ENCODE results near the gene TMEM43. TPM values are rescaled to one million over a fixed set of nuclear protein-coding genes. Genes with fewer than 3 reads are reported as not detected.
"Not testable (repeated sequence)": the region's sequence is repeated elsewhere in the genome, so short reads cannot be mapped to it uniquely, and the experiment has no call there.

TMEM43 gene, protein sequence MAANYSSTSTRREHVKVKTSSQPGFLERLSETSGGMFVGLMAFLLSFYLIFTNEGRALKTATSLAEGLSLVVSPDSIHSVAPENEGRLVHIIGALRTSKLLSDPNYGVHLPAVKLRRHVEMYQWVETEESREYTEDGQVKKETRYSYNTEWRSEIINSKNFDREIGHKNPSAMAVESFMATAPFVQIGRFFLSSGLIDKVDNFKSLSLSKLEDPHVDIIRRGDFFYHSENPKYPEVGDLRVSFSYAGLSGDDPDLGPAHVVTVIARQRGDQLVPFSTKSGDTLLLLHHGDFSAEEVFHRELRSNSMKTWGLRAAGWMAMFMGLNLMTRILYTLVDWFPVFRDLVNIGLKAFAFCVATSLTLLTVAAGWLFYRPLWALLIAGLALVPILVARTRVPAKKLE
- polyA plus RNA-seq (ENCODE audit: insufficient read length in 10 of 10) = 10 to 100 TPM; 49.7 to 71.3 (median 57.8) TPM
- long read RNA-seq, donor 1, transcript TMEM43-201 (12 exons, 3,341 nt) = major isoform, 11 of 11 reads
- long read RNA-seq, donor 1, partial matches to known transcripts = 0 of 11 reads
- long read RNA-seq, donor 1, other reads (novel, unspliced or antisense) = 0 of 11 reads
- long read RNA-seq, donor 2, transcript TMEM43-201 (12 exons, 3,341 nt) = major isoform, 9 of 9 reads
- long read RNA-seq, donor 2, partial matches to known transcripts = 0 of 9 reads
- long read RNA-seq, donor 2, other reads (novel, unspliced or antisense) = 0 of 9 reads
- long read RNA-seq, donor 3 = 0 reads
- long read RNA-seq, donor 4, transcript TMEM43-201 (12 exons, 3,341 nt) = major isoform, 13 of 58 reads
- long read RNA-seq, donor 4, partial matches to known transcripts = 45 of 58 reads
- long read RNA-seq, donor 4, other reads (novel, unspliced or antisense) = 0 of 58 reads
- long read RNA-seq, donor 5, transcript TMEM43-201 (12 exons, 3,341 nt) = major isoform, 19 of 19 reads
- long read RNA-seq, donor 5, partial matches to known transcripts = 0 of 19 reads
- long read RNA-seq, donor 5, other reads (novel, unspliced or antisense) = 0 of 19 reads
- long read RNA-seq, donor 6, transcript TMEM43-201 (12 exons, 3,341 nt) = major isoform, 10 of 10 reads
- long read RNA-seq, donor 6, partial matches to known transcripts = 0 of 10 reads
- long read RNA-seq, donor 6, other reads (novel, unspliced or antisense) = 0 of 10 reads
- long read RNA-seq, donor 7, transcript TMEM43-201 (12 exons, 3,341 nt) = major isoform, 10 of 10 reads
- long read RNA-seq, donor 7, partial matches to known transcripts = 0 of 10 reads
- long read RNA-seq, donor 7, other reads (novel, unspliced or antisense) = 0 of 10 reads
- long read RNA-seq, donor 8, transcript TMEM43-201 (12 exons, 3,341 nt) = major isoform, 6 of 6 reads
- long read RNA-seq, donor 8, partial matches to known transcripts = 0 of 6 reads
- long read RNA-seq, donor 8, other reads (novel, unspliced or antisense) = 0 of 6 reads
- long read RNA-seq, donor 9, partial matches to known transcripts = 0 of 2 reads
- long read RNA-seq, donor 9, other reads (novel, unspliced or antisense) = 0 of 2 reads

DNA sequence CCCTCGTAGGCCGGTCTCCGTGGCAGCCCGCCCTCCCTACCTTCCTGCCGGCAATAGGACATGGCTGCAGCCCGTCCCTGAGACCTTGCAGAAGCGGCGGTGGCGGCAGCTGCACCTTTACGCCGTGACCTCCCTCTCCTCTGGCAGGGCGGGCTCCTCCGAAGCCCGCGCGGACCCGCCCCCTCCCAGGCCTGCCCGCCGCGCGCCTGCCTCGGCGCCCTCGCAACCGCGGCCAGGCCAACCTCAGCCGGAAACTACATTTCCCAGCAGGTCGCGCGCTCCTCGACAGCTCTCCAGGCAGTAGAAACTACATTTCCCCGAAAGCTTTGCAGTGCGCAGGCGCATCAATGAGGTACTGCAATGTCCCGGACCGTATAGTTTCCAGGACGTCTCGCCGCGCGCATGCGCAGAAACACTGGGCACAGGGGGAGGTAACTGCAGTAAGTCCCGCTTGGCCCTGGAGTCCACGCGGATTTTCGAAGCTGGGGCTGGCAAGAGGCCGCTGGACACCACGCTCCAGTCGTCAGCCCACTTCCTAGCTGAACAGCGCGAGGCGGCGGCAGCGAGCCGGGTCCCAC lies at the start of gene TMEM43, which contains the start of gene CHCHD4:
TMEM43 (plus strand) TSS at position 438 of the 578 bp plus-strand sequence. CDS start 142 bp downstream, outside the sequence.
CHCHD4 (minus strand) TSS at position 256 of the 578 bp plus-strand sequence; CDS start at position 62, 194 bp downstream.
- DNase-seq = peak; percentile 99 to 100 (median 100)

DNA sequence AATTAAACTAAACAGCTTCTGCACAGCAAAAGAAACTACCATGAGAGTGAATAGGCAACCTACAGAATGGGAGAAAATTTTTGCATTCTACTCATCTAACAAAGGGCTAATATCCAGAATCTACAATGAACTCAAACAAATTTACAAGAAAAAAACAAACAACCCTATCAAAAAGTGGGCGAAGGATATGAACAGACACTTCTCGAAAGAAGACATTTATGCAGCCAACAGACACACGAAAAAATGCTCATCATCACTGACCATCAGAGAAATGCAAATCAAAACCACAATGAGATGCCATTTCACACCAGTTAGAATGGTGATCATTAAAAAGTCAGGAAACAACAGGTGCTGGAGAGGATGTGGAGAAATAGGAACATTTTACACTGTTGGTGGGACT lies 49.6 kb upstream of the TMEM43 start:
- not testable (repeated sequence) for DNase-seq

DNA sequence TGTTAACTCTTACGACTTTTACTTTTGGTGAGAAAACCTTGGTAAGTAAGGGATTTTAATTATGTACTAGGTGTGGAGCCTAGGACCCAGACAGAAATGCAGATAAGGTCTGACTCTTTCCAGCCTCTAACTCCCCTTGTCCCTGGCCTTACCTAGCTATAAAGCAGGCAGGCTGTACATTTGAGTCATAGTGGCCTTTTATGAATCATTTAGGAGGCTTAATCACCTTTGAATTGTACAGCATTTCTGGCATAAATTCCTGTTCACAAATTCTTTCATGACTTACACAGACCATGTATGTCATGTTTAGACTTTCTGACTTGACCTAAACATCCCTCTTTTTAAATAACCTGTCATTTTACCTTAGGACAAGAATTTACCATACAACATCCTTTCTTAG lies 47.5 kb upstream of the TMEM43 start:
- DNase-seq = no peak

DNA sequence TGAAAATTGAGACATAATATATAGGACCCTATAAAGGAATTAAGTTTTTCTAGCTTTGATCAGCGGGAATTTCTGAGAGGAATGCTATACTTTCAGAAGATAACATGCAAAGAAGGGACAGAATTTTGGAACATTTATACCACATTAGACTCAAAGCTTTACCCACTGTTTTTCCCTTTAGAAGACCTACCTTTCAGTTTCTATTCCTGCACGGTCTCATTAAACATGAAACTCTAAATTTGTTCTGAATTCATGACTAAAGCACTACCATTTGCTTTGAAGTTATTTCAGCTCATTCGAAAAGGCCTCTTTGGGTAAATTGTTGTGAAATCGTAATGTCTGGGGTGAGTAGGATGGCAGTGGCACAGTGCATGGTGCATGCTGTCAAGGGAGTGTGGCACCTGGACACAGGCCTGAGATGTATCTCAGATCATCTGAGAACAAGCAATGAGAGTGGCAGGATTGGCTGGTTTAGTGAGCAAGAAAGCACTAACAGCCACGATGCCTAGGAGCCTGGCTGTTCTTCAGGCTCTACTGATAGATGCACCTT lies 42.7 kb upstream of the TMEM43 start:
- DNase-seq = no peak

DNA sequence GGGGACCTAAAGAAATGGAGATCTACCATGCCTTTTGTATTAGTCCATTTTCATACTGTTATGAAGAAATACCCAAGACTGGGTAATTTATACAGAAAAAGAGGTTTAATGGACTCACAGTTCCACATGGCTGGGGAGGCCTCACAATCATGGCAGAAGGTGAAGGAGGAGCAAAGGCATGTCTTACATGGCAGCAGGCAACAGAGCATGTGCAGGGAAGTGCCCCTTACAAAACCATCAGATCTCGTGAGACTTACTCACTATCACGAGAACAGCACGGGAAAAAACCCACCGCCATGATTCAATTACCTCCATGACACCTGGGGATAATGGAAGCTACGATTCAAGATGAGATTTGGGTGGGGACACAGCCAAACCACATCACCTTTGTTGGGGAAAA lies 37.4 kb upstream of the TMEM43 start:
- DNase-seq = not testable (repeated sequence)

DNA sequence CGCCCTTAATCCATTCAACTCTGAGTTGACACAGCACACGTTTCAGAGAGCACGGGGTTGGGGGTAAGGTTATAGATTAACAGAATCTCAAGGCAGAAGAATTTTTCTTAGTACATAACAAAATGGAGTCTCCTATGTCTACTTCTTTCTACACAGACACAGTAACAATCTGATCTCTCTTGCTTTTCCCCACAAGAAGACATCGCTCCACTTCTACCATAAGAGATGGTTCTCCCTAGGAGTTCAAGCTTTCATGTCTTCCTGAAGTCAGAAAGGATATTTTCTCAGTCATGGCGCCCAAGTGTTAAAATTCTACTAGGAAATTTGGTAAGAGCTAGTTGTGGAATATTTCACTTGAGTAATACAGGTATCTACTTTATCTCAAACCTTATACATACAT lies 32.9 kb upstream of the TMEM43 start:
- DNase-seq = not testable (repeated sequence)

DNA sequence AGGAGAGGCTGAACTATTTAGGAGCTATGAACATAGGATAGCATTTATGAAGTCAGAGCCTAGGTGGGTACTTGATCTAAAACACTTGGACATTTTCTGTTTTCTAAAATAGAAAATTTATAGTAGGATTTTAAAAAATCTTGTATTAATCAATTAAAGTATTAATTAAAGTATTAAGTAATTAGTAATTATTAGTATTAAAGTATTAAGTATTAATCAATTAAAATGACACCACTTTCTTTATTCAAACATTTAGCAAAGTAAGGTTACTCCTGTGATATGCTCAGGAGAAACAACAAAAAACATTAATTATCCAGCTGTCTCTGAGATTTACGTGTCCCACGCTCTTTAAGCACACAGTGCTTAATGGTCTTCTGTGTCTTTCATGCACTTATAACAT lies 32.4 kb upstream of the TMEM43 start:
- DNase-seq = no peak

DNA sequence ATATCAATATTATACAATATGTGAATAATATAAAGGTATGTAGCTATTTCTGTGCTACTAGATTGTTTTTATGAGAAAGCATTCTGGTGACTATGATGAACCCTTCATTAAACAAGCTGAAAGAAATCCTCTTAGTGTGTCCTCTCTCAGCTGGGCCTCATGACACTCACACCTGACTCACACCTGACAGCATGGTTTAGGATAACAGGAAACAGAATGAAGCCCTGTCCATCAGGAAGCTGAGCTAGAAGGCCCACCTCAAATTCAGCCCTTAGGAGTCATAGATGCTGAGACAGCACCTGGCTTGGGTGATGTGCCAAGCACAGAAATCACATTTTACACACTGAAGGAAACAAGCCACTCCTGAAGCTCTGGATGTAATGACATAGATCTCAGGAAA lies 31.0 kb upstream of the TMEM43 start:
- DNase-seq = no peak

DNA sequence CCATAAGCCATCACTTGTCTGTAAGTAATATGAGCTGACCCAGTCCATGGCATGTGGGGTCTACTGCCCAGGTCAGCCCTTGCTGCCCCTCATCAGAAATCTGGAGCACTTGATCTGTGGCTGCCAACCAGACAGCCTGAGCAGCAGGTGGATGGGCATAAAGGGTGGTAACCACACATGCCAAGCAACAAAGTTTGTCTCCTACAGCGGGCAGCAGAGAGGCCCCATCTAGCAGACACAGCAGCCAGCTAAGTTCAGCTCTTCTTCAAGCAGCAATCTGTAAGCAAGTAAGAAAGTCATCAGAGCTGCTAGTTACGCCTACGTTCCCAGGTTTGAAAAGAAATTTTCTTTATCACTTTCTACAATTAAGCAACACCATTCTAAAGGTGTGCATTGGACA lies 28.1 kb upstream of the TMEM43 start:
- DNase-seq = no peak

DNA sequence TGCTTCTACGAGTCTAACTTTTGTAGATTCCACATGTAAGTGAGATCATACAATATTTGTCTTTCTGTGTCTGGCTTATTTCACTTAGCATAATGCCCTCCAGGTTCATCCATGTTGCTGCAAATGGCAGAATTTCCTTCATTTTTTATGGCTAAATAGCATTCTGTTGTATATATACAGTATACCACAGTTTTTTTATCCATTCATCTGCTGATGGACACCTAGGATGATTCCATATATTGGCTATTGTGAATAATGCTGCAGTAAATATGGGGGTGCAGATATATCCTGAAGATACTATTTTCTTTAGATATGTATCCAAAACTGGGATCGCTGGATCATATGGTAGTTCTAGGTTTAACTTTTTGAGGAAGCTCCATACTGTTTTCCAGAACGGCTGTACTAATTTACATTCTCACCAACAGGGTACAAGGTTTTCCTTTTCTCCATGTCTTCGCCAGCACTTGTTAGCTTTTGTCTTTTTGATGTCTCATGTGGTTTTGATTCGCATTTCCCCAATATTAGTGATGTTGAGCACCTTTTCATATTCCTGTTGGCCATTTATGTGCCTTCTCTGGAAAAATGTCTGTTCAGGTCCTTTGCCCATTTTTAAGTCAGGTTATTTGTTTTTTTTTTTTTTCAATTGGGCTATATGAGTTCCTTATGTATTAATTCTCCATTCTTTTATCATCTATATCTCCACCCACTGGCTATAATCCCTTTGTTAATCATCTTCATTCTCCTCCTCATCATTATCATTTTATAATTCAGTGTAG lies 27.0 kb upstream of the TMEM43 start:
- no peak for DNase-seq

DNA sequence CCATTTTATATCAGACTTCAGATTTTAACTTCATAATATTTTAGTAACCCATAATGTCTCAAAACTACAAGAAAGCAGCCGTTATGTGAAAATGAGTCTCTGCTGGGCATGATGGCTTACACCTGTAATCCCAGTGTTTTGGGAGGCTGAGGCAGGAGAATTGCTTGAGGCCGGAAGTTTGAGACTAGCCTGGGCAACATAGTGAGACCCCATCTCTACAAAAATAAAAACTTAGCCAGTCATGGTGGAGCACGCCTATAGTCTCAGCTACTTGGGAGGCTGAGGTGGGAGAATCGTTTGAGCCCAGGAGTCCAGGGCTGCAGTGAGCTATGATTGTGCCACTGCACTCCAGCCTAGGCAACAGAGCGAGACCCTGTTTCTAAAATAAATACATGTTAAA lies 15.0 kb upstream of the TMEM43 start:
- not testable (repeated sequence) for DNase-seq

DNA sequence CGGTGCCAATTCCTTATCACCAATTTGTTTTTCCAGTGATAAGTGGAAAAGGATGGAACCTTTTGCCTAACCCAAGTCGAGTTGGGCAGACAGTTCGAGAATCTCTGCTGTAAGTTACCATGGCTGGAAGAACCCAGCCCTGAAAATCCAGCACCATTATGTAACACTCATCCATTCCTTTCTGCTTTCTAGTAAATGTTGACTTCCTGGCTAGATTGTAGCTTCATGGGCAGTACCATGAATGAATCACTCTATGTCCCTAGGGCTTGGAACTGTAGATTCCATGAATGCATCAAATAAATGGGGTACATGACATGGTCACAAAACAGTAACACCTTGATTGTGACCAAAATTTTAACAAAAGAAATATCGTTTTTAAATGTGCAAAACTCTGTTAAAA lies 14.2 kb upstream of the TMEM43 start:
- DNase-seq = no peak

DNA sequence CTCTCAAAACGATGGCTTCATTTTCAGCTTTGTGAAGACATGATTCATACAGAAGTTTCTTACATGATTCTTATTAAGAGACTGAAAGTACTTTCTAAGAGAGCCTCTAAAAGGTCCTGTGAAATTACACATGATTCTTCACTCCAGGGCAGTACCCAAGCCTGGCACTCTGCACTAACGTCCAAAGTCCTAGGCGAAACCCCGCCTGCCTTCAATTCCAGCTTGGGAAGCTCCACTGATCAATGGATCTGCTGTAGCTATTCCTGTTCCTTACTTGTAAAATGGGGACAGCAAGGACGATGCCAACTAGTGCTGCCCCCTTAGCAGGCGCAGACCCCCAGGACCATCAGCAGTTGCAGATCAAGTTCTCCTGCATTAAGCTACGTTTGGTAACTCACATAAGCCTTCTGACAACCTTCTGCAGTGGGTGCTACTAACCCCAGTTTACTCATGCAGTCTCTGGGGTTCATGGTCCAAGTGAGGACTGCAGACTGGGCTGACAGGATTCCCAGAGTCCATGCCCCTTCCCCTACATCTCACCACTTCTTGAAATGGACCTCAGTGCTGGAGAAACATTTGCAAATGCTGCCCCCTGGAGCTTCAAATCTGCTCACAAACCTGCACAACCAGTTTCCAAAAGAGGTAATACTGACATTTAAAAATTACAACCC lies 10.8 kb upstream of the TMEM43 start:
- no peak for DNase-seq

DNA sequence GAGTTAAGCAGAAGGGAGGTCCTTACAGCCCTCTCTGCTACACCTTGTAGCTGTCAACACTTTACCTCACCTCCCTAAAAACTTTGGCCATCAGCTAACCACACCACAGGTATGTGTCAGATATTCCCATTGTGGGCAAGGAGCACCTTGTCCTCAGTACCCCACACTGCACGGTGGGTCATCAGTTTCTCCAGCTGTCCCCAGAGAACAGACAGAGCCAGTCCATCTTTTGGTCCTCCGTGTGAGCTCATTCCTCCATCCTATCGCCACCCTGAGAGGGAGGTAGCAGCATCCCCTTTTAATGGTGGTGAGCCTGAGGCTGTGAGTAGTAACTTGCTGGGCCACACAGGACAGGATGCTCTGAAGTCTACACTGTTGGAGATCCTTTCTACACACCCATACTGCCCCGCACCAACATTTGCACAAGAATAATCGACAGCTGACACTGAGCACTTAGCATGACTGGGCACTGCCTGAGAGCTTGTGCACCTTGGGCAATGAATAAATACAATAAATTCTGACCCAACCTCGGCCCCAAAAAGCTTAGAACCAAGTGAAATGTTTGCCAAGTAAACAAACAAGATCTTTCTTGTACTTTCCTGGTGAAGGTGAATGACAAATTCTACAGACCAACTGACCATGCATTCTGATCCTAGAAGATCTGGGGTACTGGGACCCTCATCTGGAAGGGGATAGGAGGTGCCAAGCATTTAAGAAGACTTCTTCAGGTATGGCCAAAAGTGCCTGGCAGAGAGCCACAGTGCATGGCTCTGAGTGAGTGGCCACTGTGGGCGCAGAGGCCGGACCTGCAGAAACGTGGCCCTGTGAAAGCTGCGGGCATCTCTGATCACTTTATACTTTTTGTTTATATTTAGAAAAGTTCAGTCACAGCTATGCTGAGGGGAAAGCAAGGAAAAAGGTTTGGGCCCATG lies 7.1 kb upstream of the TMEM43 start:
- DNase-seq = no peak

DNA sequence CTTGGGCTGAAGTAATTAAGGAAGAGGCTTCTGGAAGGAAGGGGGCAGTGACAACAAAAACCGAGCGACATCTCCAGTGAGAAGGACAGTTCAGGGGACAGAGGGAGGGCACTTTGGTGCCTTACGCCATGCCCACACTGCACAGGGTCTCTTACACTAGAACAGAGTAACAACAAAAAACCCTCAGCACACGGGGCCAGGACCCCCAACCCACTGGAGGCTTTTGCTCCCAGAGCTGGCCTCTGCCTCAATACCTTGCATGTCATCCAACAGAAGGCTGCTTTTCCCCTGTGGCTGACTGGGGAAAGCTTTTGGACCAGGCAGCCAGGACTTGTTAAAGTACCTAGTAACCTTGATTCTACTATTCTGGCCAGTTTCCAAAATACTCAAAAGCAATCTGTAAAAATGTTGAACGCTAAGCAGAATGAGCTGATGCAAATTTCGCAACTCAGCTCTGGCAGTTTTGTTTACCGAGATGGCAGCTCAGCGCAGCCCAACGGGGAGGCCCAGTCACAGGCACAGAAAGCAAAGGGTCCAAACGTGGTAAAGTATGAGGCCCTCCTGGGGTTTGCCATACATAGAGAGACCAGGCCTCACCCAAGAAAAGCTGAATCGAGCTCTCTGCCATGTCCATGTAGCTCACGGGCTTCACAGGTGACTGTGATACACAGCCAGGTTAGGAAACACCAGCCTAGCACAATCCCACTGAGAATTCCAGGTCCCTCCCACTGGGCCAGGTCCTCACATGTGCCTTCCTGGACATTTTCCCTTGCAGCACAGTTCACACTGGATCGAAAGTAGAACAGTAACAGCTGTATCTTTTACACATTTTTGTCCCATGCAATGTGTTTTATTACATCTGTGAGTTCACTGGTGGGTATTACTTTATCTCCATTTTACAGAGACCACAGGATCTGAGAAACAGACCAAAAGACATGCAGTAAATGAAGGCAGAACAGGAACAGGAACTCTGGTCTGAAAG lies 6.2 kb upstream of the TMEM43 start:
- DNase-seq = no peak

DNA sequence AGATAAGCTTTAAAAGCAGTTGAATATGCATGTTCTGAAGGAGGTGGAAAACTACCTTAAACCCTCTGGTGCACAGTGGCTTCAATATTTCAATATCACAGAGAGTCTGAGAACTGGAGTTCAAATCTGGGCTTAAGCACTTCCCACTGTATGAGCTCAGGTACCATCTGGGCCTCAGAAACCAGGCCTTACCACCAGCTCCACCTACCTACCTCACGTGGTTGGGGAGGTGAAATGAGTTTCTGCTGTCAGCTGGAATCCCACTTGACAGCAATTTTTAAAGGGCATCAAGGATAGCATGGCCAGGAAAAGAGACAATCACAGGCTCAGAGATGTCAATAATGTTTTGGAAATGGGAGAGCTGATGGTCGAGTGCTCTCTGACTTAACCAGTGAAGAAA lies 5.2 kb upstream of the TMEM43 start:
- DNase-seq = no peak

Measured in muscle of back (tissue), 13 donors.